D341Med (cell line): ENCODE measurements around the gene KIF1B.
"Not testable (repeated sequence)": the region's sequence is repeated elsewhere in the genome, so short reads cannot be mapped to it uniquely, and the experiment has no call there.

Experiments used
- DNase-seq: peaks from one replicate; pipeline ENCODE4 v3.0.0; 2012; ENCODE audit warnings: low spot score

KIF1B gene

DNA sequence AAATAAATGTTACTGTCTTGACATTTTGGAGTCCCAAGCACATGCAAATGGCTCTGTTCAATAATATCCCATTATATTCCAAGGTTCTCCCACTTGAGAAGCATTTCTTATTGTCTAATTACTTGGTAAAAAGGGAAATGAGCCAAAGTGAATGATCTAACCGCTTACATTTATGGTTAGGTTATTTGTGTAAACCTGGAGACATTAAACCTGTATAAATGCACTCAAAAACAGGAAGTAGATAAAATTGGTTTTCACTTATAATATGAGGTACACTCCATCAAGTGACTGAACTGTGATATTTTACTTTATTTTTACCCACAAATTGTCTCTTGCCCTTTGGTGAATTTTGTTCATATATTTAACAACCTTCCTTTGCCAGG lies 26.8 kb downstream of the KIF1B start:
- DNase-seq: no peak

DNA sequence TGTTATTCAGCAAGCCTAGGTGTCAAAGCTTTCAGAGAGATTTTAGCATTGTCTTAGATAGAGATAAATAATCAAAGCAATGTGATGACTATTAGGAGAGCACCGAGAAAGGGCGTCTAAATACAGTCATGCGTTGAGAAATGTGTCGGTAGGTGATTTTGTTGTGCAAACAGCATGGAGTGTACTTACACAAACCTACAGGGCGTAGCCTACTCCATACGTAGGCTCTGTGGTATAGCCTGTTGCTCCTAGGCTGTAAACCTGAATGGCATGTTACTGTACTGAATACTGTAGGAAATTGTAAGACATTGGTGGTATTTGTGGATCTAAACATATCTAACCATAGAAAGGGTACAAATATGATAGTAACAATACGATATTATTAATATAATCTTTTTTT lies 31.8 kb downstream of the KIF1B start:
- no peak for DNase-seq

DNA sequence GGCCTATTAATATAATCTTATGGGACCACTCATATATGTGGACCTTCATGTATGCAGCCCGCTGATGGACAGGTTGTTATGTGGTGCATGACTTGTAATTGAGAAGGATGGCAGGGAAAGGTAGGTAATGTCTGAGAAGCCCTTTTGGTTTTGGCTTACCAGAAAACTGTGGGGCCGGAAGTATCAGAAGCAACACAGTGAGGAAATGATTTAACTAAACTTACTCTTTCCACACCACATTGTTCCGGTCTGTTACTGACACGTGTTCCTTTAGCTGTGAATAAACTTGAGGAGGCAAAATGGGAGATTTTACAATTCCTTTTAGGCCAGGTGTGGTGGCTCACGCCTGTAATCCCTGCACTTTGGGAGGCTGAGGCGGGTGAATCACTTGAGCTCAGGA lies 32.4 kb downstream of the KIF1B start:
- no peak for DNase-seq

DNA sequence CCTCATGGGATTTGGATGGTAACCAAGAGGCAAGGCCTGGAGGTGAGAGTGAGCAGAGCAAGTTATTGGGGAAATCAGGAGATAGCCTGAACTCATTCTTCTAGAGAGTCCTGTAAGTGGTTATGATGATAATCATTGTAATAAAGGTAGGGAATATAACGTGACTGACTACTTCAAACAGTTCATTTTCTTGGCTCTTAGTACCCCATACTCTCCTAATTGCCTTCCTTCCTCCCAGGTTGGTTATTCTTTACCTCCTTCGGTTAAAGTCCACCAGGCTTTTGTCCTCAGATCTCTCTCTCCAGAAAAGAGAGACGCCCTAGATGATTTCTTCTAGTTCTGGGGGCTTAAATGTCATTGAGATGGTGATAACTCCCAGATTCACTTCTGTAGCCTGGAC lies 35.3 kb downstream of the KIF1B start:
- DNase-seq: no peak

DNA sequence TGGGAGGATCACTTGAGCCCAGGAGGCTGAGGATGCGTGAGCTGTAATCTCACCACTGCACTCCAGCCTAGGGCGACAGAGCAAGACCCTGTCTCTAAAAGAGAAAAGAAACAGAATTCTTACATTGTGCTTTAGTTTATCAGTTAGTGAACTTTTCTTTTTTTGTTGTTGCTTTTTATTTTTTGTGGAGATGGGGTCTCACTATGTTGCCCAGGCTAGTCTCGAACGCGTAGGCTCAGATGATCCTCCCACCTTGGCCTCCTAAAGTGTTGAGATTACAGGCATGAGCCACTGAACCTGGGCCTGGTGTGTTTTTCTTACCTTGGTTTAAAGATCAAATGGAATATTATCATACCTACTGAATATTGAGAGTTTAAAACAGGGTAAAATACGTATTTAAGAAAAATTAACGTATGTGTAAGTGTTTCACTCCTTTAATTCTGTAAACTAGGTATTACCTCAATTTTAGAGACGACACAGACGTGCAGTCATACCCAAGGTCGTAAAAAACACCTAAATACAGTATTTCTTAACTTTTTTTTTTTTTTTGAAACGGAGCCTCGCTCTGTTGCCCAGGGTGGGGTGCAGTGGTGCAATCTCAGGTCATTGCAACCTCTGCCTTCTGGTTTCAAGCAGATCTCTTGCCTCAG lies 39.6 kb downstream of the KIF1B start:
- no peak for DNase-seq

DNA sequence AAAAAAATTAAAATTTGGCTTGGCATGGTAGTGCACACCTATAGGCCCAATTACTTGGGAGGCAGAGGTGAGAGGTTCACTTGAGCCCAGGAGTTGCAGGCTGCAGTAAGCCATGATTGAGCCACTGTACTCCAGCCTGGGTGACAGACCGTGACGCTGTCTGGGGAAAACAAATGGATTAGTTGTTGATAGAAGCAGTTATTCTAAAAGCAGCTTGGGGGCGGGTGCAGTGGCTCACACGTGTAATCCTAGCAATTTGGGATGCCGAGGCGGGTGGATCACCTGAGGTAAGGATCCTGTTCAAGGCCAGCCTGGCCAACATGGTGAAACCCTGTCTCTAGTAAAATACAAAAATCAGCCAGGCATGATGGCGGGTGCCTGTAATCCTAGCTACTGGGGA lies 40.3 kb downstream of the KIF1B start:
- peak; percentile 51 for DNase-seq

DNA sequence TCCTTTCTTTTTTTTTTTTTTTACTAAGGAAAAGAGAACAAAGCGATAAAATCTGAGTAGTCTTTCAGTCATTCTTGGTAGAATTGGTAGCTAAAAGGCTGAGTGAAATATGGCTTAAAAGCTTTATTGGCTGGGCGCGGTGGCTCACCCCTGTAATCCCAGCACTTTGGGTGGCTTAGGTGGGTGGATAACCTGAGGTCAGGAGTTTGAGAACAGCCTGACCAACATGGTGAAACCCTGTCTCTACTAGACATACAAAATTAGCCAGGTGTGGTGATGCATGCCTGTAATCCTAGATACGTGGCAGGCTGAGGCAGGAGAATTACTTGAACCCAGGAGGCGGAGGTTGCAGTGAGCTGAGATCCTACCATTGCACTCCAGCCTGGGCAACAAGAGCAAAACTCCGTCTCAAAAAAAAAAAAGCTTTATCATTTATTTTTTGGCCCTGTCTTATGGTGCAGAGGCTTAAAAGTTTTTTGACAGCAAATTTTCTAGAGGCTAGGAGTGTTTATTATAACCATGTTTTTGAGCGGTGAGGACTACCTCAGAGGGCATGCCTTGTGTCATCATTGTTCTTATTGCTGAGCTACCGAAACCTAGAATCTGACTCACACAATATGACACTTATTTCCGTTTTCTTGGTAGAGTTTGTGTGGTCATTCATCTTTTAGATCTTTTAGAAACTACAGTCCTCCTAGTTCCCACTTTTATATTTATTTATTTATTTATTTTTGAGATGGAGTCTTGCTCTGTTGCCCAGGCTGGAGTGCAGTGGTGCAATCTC lies 41.1 kb downstream of the KIF1B start:
- DNase-seq: not testable (repeated sequence)

DNA sequence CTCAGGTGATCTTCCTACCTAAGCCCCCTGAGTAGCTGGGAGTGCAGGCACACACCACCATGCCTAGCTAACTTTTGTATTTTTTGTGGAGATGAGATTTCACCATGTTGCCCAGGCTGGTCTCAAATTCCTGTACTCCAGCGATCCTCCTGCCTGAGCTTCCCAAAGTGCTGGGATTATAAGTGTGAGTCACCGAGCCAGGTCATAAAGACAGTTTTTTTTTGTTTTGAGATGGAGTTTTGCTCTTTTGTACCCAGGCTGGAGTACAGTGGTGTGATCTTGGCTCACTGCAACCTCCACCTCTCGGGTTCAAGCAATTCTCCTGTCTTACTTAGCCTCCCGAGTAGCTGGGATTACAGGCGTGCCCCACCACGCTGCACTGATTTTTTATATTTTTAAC lies 42.1 kb downstream of the KIF1B start:
- DNase-seq: no peak

DNA sequence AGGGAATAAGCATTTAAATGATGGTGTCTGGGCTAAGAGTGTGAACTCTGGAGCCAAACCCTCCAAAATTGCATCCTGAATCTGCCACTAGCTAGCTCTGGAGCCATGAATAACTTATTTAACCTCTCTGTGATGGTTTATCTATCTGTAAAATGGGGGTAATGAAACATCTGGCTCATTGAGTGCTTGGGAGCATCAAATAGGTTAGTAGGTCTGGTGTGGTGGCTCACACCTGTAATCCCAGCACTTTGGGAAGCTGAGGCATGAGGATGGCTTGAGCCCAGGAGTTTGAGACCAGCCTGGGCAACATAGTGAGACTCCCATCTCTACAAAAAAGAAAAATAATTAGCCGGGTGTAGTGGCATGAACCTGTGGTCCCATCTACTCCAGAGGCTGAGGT lies 42.8 kb downstream of the KIF1B start:
- DNase-seq: no peak

DNA sequence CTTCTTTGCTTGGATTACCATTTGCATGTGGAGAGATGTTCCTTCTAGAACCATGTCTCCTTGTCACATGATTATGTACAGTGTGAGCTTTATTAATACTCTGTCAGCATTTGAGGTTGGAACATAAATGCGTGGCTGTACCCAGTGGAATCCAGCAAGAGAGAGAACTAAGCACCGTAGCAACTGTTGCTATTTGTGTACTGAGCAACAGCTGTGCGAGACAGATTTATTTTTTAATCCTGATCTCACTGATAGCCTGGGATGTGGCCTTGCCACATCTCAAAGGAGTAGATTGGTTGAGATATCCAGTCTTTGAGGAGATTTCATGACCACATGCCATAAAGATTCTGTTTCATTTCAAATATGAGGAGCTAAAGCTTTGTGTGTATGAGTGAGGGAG lies 43.4 kb downstream of the KIF1B start:
- peak; percentile 74 for DNase-seq

DNA sequence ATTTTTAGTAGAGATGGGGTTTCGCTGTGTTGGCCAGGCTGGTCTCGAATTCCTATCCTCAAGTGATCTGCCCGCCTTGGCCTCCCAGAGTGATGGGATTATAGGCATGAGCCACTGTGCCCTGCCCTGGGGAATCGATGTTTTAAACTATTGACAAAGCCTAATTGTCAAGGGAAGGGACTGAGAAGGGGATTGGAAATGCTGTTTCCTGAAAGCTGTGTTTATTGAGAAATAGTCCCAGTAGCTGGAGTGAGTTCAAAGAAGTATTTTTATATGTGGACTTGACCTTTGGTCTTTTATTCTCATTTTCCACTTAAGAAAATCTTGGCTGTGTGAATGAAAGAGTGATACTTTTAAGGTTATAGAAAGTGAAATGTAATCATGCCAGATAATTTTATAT lies 47.5 kb downstream of the KIF1B start:
- no peak for DNase-seq

DNA sequence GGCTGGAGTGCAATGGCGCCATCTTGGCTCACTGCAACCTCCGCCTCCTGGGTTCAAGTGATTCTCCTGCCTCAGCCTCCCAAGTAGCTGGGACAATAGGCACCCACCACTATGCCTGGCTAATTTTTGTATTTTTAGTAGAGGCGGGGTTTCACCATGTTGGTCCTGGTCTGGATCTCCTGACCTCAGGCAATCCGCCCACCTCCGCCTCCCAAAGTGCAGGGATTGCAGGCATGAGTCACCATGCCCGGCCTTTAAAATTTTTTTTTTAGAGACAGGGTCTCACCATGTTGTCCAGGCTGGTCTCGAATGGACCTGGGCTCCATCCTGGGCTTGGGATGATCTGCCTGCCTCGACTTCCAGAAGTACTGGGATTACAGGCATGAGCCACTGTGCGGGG lies 49.2 kb downstream of the KIF1B start:
- not testable (repeated sequence) for DNase-seq

DNA sequence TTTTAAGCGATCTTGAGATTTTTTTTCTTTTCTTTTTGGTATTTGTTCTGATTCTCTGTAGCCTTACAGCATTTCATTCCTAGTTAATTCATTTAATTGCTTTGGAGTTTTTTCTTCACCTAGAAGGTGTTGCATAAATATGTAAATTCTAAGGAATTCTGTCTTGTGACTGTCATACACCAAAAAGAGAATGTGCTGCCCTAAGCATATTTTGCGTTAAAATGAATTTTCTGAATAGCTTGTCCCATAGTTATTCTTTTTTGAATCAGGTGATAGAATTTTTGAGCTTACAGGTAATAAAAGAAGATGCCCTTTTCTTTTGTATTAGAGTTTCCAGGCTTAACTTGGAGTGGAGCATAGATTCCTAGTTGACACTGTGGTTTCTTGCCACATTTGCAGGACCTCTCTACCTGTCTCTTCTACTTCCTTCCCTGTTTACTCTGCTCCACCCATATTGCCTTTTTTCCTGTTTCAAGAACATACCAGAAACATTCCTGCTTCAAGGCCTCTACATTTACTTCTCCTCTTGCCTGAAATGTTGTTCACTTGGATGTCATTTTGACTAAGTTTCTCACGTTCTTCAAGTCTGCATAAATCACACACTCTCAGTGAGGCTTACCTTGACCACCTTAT lies 53.2 kb downstream of the KIF1B start:
- DNase-seq: no peak

DNA sequence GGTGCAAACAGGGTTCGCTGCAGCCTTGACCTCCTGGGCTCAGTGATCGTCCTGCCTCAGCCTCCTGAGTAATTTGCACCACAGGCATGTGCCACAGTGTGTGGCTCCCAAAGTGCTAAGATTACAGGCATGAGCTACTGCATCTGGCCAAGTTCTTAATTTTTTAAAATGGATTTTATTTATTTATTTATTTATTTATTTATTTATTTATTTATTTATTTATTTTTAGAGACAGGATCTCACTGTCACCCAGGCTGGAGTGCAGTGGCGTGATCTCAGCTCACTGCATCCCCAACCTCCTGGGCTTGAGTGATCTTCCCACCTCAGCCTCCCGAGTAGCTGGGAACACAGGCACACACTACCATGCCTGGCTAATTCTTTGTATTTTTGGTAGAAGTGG lies 54.7 kb downstream of the KIF1B start:
- DNase-seq: no peak

DNA sequence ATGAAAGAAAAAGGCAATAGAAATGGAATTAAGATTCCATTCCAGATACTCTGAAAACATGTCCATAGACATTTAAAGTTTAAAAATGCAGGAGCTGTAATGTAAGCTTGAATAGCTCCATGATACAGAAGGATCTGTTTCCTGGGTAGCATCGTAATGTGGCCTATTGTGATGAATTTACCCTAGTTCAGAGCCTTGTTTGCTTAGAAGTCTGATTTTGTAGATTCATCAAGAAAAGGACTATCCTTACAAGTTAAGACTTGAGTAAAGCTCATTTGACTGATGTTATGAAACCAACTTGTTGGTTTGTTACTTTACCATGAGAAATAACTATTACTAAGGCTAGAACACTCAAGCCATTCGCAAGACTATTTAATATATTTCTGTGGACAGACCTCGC lies 55.5 kb downstream of the KIF1B start:
- DNase-seq: no peak

DNA sequence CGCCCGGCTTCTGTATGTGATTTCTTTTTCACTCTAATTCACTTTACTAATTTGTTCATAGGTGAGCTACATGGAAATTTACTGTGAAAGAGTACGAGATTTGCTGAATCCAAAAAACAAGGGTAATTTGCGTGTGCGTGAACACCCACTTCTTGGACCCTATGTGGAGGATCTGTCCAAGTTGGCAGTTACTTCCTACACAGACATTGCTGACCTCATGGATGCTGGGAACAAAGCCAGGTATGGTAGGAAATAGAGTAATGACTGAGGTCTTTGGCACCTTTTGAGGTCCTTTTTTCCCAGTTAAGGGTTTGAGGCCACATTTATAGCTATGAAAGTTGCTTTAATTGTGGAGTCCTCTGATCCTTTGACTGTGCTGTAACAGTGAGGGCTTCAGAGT lies 56.9 kb downstream of the KIF1B start:
- DNase-seq: no peak

DNA sequence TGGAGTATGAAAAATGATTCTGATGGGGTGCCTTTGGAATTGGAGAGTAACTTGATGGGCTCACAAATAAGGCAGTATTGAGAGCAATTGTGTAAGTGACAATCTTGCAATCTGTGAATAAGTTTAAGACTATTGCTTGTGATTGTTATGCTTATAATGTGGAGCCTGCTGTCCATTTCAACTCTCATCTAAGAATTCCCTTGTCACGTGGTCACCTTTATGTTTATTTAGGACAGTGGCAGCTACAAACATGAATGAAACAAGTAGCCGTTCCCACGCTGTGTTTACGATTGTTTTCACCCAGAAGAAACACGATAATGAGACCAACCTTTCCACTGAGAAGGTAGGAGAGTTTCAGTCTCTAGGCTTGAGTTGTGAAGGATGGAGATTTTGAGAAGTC lies 57.6 kb downstream of the KIF1B start:
- no peak for DNase-seq

DNA sequence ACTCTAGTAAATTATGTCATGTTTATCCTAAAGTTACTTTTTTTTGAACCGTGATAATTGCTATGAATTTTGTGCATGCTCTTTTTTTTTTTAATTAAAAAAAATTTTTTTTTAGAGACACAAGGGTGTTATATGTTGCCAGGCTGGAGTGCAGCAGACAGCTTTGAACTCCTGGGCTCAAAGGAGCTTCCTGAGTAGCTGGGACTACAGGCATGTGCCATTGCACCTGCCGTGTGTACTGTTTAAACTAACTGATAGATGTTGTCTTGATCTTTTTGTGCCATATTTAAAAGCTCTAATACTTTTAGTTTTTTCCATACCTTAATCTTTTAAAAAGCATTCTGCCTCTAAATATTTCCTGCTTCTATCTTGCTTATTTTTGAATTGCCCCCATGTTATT lies 60.7 kb downstream of the KIF1B start:
- no peak for DNase-seq

DNA sequence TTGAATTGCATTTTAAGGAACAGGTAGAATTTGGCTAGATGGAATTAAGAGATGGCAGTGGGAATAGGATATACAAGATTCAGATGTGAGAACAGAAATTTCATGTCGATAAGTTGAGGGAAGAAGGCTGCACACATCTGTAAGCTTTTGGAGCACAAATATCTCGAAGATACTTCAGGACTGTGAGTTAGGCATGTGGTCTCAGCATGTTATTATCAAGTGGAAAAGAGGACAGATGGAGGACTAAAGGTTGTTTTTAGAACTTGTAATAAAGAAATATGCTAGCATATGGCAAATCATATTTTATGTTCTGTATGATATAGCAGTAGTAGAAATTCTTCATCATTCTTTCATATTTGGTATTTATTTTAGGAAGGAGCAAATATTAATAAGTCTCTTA lies 61.5 kb downstream of the KIF1B start:
- DNase-seq: no peak

DNA sequence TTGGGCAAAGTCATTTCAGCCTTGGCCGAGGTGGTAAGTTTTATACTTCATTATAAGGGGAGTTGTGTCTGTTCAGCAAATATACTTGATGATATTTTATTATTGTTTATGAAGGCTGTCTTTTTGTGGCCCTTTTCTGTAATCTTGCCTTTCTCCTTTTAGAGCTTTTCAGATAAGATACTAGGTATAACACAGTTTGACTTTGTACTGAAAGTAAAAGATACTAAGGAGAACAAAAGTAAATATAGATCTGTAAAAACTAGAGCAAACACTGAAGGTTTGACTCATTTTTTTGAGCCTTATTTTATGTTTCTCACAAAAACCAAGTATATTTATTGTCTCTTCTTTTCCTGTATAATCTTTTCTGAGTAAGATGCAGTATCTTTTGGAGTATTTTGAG lies 61.9 kb downstream of the KIF1B start:
- DNase-seq: no peak

DNA sequence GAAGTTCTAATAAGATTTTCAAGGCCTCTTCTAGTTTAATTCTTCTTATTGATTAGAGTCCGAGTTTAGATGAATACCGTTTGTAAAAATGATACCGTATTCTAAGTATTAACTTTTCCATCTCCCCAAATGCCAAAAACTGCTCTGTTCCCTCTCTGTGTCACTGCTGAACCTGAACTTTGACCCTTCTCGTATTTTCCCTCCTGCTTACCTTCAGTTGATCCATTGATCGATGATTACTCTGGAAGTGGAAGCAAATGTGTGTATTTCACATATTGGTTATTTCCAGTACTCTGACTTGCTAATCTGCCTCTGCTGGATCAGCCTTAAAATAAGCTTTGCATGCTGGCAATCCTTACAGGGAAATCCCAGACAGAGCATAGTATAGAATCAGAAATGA lies 68.5 kb downstream of the KIF1B start:
- DNase-seq: no peak

DNA sequence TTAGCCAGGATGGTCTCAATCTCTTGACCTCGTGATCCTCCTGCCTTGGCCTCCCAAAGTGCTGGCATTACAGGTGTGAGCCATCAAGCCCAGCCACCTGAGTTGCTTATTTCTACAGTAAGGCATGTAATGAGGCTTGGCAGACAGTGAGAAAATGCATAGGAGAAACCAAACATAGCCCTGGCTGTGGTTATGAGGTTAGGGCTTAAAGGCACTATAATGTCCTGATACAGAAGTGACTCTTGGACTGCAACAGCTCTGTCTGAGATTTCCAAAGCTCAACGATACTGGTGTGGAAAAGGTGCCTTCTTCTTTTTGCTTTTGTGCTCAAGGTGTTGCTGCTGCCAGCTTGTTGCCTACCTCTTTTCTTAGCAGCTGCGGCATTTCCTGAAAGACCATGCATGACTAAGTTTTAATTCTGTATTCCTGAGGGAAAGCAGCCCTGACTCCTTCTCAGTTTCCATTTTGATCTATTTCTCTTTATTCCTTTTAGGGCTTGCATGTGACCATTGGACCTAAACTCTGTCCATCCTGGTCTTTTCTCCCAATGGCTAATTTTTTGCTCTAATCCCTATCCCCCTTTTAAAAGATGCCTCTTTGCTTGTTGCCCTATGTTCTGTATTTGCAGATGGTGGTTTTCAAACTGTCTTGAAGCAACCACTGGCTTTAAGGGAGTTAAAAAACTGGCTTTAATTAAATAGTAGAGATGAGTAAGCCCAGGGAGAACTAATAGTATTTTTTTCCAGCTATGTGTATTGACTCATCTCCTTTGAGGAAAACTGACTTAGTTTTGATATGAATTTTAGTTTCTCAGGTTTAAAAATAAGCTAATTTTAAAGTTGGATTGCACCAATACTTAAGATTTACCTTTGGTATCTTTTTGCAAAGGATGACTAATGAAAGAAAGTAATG lies 70.3 kb downstream of the KIF1B start:
- no peak for DNase-seq
